HG03066 (cell line): Measurements from ENCODE around the gene C16orf82.
"Not testable (repeated sequence)": the region's sequence is repeated elsewhere in the genome, so short reads cannot be mapped to it uniquely, and the experiment has no call there.

Source experiments
- ATAC-seq: cut with Tn5 transposase; IDR thresholded peaks from one replicate; pipeline ENCODE4 v1.9.1; 2021; ENCODE audit warnings: low read depth; ENCODE audit not compliant: unreplicated experiment

C16orf82 gene

DNA sequence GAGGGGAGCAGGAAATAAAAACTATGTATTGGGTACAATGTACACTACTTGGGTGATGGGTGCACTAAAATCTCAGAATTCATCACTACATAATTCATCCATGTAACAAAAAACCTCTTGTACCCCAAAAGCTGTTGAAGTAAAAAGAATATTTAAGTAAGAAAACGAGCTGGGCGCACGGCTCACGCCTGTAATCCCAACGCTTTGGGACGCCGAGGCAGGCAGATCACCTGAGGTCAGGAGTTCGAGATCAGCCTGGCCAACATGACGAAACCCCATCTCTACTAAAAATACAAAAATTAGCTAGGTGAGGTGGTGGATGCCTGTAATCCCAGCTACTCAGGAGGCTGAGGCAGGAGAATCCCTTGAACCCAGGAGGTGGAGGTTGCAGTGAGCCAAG, 19.3 kb downstream of the C16orf82 start:
- not testable (repeated sequence) for ATAC-seq

DNA sequence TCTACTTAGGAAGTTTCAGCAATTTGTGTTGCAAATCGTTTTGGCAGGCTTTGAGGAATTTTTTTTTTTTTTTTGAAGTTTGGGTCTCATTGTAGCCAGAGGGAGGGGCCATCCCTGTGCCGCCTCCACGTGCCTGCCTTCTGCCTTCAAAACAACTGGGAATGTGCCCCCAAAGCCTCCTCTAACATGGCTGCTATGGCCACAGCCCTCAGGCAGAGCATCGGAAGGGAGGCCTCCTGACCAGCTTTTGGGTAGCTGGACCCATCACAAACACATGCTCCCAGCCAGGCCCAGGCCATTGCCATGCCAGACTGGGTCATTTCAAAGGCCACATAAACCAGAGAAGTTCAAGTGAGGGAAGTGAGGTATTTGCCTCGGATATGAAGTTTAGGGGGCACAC, 21.5 kb downstream of the C16orf82 start:
- ATAC-seq, result no peak

DNA sequence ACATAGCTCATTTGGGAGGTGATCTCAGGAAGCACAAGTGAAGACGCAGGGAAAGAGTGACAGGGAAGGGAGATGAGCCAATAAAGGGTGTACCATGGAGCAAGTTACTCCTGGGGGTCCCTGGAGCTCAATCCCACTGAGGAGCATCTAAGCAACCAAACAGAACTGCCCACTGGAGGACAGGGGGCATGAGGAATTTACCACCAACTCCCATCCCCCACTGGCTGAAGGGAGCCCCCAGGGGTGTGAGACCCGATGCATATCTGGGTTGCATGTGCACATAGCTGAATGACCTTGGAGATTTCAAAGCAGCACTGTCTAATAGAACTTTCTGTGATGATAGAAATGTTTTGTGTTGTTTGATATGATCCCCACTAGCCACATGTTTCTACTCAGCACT, 29.6 kb downstream of the C16orf82 start:
- ATAC-seq, result no peak

DNA sequence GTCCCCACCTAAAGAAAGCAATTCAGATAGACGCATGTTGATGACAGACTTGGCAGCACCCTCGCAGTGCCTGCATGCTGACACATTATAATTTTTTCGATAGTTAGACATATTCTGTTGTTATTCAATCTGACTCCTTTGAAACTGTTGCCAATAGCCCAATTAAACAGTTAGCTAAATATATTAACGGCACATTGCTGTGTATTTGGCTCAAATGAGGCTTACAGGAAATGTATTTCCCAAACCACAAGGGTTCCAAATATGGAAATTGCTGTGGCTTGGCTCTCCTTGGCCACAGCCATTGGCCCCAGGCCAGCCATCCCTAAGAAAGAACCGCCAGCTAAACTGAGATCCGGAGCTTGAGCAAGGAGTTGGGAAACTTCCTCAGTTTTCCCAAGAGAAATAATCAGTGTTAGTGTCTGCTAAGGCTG, 31.1 kb downstream of the C16orf82 start:
- no peak for ATAC-seq

DNA sequence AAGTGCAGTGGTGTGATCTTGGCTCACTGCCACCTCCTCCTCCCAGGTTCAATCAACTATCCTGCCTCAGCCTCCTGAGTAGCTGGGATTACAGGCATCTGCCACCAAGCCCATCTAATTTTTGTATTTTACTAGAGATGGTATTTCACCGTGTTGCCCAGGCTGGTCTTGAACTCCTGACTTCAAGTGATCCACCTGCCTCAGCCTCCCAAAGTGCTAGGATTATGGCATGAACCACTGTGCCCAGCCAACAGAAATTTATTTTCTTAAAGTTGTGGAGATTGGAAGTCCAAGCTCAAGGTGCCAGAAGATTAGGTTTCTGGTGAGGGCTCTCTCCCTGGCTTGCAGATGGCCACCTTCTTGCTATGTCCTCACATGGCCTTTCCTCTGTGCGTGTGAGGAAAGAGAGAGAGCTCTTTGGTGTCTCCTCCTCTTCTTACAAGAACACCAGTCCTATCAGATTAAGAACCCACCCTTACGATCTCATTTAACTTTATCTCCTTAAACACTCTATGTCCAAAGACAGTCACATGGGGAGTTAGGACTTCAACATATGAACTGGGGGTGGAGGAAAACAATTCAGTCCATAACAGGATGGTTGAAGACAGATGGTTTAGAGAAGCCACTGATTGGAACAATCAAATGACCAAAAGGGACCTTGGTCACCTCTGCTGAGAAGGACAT, 31.8 kb downstream of the C16orf82 start:
- no peak for ATAC-seq

DNA sequence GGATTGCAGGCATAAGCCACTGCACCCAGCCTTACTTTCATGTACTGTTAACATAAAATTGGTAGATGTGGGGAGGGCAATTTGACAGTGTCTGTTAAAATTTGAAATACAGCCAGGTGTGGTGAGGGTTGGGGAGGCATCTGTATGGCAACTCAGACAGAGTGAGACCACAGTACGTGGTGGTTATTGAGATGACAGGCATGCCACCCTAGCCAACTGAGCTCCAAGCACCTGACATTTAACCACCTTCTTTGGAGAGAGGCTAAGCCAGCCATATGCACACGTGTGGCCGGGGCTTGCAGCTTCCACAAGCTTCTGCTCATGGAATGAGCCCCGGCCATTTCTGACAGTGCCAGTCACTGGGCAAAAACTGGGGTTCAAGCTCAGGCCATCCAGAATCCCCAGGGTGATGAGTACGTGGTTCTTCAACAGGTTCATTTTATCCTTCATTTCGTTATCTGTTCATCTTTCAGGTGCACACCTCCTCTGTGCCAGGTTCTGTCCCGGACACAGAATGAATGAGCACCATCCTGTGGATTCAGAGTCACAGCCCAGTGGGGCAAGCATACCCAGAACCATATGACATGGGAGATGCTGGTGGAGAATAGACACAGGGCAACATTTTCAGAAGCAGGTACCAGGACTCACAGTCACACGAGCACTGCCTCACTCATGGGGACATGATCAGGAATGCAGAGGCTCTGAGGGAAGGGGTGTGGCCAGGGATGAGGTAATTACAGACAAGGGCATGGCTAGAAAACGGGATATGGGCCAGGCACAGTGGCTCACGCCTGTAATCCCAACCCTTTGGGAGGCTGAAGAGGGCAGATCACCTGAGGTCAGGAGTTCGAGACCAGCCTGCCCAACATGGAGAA, 36.2 kb downstream of the C16orf82 start:
- ATAC-seq, result no peak

DNA sequence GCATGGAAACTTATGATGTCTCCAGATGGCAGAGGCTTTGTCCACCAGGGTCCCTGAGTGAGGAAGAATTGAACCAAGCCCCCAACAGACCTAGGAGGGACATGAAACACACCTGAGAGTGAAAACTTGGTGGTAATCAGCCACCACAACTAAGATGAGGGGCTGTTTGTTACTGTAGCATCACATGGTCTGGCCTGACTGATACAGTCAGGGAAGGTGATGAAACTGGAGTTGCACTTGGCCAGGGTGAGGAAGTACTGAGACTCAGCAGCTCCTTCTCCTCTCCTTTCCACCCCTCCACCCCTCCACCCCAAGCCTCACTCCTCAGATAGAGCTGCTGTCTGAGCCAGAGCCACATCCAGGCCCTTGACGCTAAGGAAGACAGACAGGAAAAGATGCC, 37.2 kb downstream of the C16orf82 start:
- ATAC-seq, result no peak

DNA sequence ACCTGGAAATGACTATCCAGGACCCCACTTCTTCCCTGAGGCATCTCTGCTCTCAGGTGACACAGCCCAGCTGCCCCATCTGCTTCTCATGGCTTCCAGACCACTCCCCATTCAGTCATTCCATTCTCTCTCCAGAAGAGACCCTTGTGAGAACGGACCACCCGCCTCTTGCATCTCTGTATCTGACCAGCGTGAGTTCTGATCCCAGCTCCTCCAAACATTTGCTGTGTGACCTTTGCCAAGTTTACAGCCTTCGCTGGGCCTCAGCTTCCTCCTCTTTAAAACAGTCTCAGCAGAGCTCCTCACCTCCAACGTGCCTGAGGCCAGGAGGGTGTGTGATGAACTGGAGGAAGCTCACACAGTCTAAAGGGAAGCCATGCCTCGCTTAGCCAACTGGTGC, 39.6 kb downstream of the C16orf82 start:
- no peak for ATAC-seq

DNA sequence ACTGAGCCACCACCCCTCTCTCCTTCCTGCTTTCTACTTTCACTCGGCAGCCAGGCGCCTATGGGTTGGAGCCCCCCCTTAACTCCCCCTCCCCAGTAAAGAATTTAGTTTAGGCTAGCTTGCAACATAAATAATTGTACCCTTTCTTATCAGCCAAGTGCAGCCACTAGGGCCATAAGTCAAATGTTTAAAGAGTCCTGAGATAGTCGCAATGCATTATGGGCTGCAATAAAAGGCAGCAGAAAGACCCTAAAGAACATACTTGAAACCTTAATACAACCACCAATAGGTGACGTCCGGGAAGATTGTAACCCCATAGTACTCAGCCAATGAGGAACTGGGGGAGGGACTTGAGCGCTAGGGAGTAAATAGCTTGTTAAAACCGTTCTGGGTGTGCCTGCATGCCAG, 40.5 kb downstream of the C16orf82 start:
- ATAC-seq, result no peak

DNA sequence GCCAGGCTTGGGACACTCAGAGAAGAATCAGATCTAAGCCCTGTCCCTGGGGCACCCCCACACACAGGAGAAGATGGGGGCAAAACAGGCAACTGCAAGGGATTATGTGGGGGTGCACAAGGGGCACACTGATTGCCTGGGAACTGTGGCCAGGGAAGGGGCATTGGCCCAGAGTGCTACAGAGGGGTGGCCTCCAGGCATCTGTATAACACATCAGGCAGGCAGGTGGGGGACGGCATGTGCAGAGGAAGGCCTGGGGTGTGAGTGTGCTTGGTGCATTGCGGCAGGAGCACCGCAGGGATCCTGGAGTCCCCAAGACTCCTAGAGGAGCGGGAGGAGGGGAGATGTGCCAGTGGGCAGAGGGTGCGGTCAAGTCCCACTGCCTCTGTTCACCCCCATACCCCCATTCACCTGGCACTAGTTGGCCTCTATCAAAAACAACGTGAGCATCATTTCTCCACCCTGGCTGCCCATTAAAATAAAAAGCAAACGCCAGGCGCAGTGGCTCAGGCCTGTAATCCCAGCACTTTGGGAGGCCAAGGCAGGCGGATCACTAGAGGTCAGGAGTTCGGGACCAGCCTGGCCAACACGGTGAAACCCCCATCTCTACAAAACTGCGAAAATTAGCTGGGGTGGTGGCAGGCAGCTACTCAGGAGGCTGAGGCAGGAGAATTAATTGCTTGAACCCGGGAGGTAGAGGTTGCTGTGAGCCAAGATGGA, 41.5 kb downstream of the C16orf82 start:
- no peak for ATAC-seq

DNA sequence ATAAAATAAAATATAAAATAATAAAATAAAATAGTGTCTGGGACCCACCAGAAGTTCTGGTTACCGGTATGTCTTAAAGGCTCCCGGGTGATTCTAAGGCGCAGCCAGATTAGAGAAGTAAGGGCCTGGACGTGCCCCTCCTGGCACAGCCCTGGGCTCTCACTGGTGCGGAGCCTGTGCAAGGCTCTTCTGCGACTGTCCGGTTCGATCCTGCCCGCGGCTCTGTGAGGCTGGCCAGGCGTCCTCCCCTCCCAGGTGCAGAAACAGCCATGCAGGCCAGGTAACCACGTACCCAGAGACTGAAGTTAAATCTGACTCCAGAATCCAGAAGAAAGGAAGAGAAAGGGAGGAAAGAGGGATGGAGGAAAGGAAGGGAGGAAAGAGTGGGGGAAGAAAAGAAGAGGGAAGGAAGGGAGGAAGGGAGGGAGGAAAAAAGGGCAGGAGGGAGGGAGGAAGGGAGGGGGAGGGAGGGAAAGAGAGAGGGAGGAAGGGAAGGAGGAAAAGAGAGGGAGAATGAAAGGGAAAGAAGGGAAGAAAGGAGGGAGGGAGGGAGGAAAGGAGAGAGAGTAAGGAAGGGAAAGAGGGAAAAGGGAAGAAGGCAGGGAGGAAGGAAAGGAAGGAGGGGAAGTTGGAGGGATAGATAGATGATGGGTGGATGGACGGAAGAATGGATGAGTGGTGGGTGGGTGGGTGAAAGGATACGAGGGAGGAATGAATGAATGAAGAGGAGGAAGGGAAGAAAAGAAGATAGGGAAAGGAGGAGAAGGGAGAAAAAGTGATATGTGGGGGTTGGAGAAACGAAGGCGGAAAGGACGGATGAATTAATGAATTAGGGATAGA, 42.3 kb downstream of the C16orf82 start:
- ATAC-seq, result no peak

DNA sequence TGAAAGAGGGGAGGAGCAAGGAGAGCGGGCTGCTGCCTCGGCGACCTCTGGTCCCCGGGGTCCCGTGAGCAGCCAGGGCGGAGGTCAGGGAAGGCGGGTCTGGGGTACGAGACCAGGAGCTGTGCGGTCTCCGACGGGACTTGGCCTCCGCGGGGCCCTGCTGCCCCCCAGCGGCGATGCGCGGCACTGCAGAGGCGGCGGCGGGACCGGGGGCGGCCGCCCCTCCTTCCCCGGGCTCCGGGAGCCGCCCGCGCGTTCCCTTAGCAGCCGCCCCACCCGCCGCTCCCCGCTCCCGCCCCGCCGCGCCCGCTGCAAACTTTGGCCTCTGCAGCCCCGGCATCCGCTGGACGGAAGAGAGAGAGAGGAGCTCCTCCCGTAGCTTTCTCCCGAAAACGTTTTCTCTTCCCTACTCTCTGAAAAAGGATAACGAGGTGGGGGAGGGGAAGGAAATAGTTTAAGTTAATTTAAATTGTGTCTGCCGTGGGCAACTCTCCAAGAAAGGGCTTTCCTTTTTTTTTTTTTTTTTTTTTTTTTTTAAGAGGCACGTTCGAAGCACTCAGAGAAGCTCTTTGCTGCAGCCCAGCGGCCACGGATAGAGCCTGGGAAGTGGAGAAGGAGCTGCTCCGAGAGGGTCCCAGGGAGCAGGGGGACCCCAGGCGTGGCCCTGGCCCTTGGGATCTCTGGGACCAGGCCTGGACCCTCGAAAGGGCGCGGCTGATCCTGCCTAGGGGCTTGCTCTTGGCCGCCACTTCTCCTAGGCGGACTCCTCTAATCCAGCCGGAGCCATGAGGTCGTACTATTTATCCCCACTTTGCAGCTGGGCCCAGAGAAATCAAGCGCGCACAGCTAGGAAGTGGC, 43.2 kb downstream of the C16orf82 start:
- ATAC-seq, result no peak

DNA sequence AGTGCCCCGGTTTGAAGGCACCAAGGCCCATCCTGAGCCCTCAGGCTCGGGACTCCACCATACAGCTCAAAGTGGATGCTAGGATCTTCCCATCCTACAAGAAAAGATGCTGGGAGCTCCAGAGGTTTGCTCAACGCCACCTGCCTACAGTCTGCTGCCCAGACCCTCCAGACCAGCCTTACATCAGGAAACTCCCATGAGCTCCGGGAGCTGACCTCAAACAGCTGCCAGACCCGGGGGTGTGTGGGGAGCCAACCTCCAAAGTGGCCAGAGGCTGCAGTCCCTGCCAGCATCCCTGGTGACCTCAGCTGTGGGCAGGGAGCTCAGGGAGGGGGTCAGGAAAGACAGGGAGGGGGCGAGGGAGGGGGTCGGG, 43.8 kb downstream of the C16orf82 start:
- no peak for ATAC-seq

DNA sequence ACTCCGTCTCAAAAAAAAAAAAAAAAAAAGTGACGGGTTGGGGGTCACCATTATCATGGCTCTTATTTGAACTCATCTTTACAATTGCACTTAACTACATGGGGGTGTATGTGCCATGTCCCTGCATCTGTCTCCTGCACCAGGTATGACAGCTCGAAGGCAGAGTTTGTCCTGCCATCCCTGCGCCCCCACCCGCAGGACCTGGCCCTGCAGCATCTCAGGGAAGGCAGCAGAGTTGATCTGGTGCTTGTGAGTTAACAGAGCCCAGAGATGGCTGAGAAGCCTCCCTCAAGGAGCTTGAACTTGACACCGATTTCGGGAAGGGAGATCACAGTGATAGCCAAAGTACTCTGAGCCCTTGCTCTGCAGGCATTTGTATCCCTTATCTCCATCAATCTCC, 44.8 kb downstream of the C16orf82 start:
- ATAC-seq, result no peak

DNA sequence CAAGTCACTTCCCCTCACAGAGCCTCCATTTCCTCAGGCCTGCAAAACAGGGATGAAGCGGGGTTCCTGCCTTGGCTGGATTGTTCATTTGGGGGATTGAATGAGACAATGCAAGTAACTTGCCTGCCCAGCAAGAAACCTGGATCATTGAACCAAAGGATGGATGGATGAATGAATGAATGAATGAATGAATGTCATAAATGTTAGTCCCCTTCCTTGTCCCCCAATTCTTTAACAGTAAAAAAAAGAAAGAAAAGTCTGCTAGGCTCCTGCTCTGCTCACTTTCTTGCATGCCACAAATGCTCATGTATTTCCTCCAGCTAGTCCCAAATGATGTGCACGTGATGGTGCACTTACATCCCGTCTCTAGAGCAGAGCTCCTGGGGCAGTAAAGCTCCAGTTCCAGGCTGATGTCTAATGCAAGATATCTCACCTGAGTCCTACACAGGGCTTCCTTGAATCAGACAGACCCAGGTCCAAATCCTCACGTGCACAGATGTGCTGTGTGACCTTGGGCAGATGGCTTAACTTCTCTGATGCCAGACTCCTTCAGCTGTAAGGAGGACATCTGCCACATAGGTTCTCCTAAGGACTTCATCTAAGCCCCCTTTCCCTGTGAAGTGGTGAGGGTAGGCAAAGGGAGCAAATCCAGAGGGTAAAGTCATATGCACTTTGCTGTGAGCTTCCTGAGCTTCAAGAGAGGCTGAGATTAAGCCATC, 45.5 kb downstream of the C16orf82 start:
- ATAC-seq, result no peak

DNA sequence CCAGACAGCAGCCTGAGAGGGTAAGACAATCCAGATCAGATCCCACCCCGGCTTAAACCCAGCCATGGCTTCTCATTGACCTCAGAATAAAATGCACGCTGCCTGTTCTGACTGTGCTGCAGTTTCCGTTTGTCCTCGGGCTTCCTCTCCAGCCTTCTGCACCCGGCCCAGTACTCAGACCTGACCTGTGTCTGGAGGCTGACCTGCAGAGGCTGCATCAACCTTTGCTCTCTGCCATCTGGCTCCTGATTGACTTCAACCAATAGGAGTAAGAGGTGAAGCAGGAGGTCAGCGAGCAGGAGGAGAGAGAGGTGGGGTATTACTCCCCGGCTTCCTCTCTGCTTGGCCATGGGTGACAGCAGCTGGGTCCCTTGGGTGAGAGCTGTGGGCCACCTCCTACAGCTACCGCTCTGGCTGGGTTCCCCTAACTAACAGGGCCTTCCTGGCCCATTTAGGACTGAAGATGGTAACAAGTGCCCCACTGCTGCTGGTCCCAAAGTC, 46.7 kb downstream of the C16orf82 start:
- ATAC-seq, result peak; percentile 56

DNA sequence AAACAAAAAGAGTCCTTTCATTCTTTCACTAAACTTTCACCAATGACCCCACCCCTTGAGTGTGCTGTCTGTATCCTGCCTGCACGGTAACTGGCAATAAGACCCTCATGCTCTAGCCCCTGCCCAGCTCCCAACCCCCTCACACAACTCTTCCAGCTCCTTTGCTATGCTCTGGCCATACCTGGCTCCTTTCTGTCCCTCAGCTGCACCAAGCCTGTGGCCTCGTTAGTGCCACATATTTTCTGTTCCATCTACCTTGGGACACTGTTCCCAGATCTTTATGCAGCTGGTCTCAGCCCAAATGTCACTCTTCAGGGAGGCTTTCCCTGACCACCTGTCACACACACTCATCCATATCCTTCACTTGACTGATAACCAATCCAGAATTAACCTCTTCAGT, 47.3 kb downstream of the C16orf82 start:
- no peak for ATAC-seq

DNA sequence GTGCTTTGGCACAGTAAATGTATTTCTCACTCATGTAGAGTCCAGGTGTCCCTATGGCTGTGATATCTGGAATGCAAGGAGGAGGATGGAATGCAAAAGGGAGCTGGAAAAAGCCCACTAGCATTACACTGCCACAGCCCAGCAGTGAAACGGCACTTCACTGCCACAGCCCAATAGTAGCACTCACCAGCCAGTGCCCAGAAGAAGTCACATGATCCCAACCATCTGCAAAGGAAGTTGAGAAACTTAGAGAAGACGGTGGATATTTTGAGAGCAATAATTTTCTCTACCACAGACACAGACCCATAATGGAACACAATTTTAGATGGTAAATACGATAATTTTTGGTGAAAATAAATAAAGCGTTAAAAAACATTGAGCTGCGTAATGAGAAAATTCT, 51.8 kb downstream of the C16orf82 start:
- ATAC-seq, result no peak
